Measurements from ENCODE around the gene DCST2. TPM values are rescaled to one million over a fixed set of nuclear protein-coding genes. Genes with fewer than 3 reads are reported as not detected.

Gene DCST2
- total RNA-seq, 1 donor from 2014 or later: 0.64 TPM

GRCh38 chr1:155077758-155078445 lies 44.3 kb upstream of the DCST2 start:
- H3K9me3 Mint-ChIP-seq (ENCODE audit: unreplicated experiment): peaks cover 18% of the 10 kb centered on the region
- H3K4me1 Mint-ChIP-seq (ENCODE audit: low read depth, unreplicated experiment): peaks cover 35% of the 10 kb centered on the region
- H3K27ac Mint-ChIP-seq (ENCODE audit: unreplicated experiment): peak overlapping the region; percentile 36
- peaks cover 26% of the 10 kb centered on the region for H3K27me3 Mint-ChIP-seq (ENCODE audit: unreplicated experiment)
- peak overlapping the region; percentile 53 for H3K4me3 Mint-ChIP-seq (ENCODE audit: unreplicated experiment)
- H3K36me3 Mint-ChIP-seq (ENCODE audit: unreplicated experiment): no peaks in the 10 kb centered on the region
- no peak for TF ChIP-seq CTCF (IDR thresholded peaks at IDR 0.05; ENCODE audit: partially characterized antibody, unreplicated experiment)
- DNase-seq: no peak

GRCh38 chr1:155077346-155077745 lies 43.8 kb upstream of the DCST2 start:
- H3K36me3 Mint-ChIP-seq (ENCODE audit: unreplicated experiment): no peaks in the 10 kb centered on the region
- DNase-seq: no peak
- peak overlapping the region; percentile 44 for H3K4me3 Mint-ChIP-seq (ENCODE audit: unreplicated experiment)
- H3K9me3 Mint-ChIP-seq (ENCODE audit: unreplicated experiment): peaks cover 18% of the 10 kb centered on the region
- no peak for TF ChIP-seq CTCF (IDR thresholded peaks at IDR 0.05; ENCODE audit: partially characterized antibody, unreplicated experiment)
- H3K4me1 Mint-ChIP-seq (ENCODE audit: low read depth, unreplicated experiment): peaks cover 36% of the 10 kb centered on the region
- H3K27me3 Mint-ChIP-seq (ENCODE audit: unreplicated experiment): peaks cover 23% of the 10 kb centered on the region
- H3K27ac Mint-ChIP-seq (ENCODE audit: unreplicated experiment): peak overlapping the region; percentile 36

GRCh38 chr1:155076371-155076770 lies 42.8 kb upstream of the DCST2 start:
- DNase-seq: no peak
- H3K27me3 Mint-ChIP-seq (ENCODE audit: unreplicated experiment): peaks cover 23% of the 10 kb centered on the region
- H3K36me3 Mint-ChIP-seq (ENCODE audit: unreplicated experiment): no peaks in the 10 kb centered on the region
- TF ChIP-seq CTCF (IDR thresholded peaks at IDR 0.05; ENCODE audit: partially characterized antibody, unreplicated experiment): no peak
- H3K27ac Mint-ChIP-seq (ENCODE audit: unreplicated experiment): no peak overlapping the region
- peaks cover 42% of the 10 kb centered on the region for H3K4me1 Mint-ChIP-seq (ENCODE audit: low read depth, unreplicated experiment)
- peaks cover 20% of the 10 kb centered on the region for H3K9me3 Mint-ChIP-seq (ENCODE audit: unreplicated experiment)
- no peak overlapping the region for H3K4me3 Mint-ChIP-seq (ENCODE audit: unreplicated experiment)

- Mint-ChIP-seq H3K4me1 (ENCODE audit: low read depth, unreplicated experiment) (peaks cover 39% of the 10 kb centered on the region), H3K27me3 (ENCODE audit: unreplicated experiment) (peaks cover 20% of the 10 kb centered on the region), H3K36me3 (ENCODE audit: unreplicated experiment) (no peaks in the 10 kb centered on the region), H3K4me3 (ENCODE audit: unreplicated experiment) (peak overlapping the region; percentile 69), H3K27ac (ENCODE audit: unreplicated experiment) (peak overlapping the region; percentile 87), H3K9me3 (ENCODE audit: unreplicated experiment) (peaks cover 18% of the 10 kb centered on the region)
- no peak for TF ChIP-seq CTCF (IDR thresholded peaks at IDR 0.05; ENCODE audit: partially characterized antibody, unreplicated experiment)
- DNase-seq: no peak
Measured at GRCh38 chr1:155075535-155075934, 42.0 kb upstream of the DCST2 start.

- peaks cover 14% of the 10 kb centered on the region for H3K9me3 Mint-ChIP-seq (ENCODE audit: unreplicated experiment)
- H3K36me3 Mint-ChIP-seq (ENCODE audit: unreplicated experiment): no peaks in the 10 kb centered on the region
- peaks cover 16% of the 10 kb centered on the region for H3K27me3 Mint-ChIP-seq (ENCODE audit: unreplicated experiment)
- DNase-seq: no peak
- H3K27ac Mint-ChIP-seq (ENCODE audit: unreplicated experiment): no peak overlapping the region
- peaks cover 40% of the 10 kb centered on the region for H3K4me1 Mint-ChIP-seq (ENCODE audit: low read depth, unreplicated experiment)
- no peak for TF ChIP-seq CTCF (IDR thresholded peaks at IDR 0.05; ENCODE audit: partially characterized antibody, unreplicated experiment)
- H3K4me3 Mint-ChIP-seq (ENCODE audit: unreplicated experiment): no peak overlapping the region
Measured at GRCh38 chr1:155073377-155074242, 40.0 kb upstream of the DCST2 start.

All from glutamatergic neuron (in vitro differentiated cells).